Esophagus muscularis mucosa (tissue), 4 donors: ENCODE results near the gene ADCYAP1R1.

Source experiments
- EP300 ChIP-seq: sonication (generic); formaldehyde crosslinking; IDR thresholded peaks from one replicate; pipeline ENCODE4 v1.6.1; 2017; ENCODE audit warnings: antibody characterized with exemption
- POLR2A ChIP-seq: fragments of 450-650 bp; IDR thresholded peaks from one replicate; pipeline ENCODE4 v1.6.1; 2017; ENCODE audit warnings: antibody characterized with exemption, moderate library complexity, mild to moderate bottlenecking, low read depth
- TF ChIP-seq, protein P1 (sequence below), 3 experiments: fragments of 200-600 bp in 2 of 3; fragments of 450-650 bp in 1 of 3; sonication (generic) in 2 of 3; IDR thresholded peaks; one replicate each; pipeline ENCODE4 v1.5.1; 2017 to 2019; ENCODE audit warnings: antibody characterized with exemption in 3 of 3, mild to moderate bottlenecking in 2 of 3, moderate library complexity in 1 of 3

DNA sequence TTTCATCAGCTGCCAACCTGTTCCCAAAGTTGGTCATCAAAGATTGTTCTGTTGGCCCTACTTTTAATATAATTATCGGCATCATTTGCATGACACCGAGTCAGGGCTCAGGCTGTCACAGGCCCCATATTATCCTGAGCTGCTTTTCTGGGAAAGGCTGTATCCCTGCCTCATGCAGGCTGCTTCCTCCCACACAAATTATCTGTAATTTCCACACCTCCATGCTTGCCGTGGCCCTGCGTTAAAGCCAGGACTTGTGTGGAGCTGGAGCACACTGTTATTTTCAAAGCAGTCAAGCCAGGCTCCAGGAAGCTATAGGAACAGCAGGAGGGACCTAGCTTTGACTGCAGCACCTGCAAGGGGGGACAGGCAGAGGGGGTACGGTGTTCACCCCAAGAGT lies 5.4 kb upstream of the ADCYAP1R1 start:
- TF ChIP-seq, protein P1, sequence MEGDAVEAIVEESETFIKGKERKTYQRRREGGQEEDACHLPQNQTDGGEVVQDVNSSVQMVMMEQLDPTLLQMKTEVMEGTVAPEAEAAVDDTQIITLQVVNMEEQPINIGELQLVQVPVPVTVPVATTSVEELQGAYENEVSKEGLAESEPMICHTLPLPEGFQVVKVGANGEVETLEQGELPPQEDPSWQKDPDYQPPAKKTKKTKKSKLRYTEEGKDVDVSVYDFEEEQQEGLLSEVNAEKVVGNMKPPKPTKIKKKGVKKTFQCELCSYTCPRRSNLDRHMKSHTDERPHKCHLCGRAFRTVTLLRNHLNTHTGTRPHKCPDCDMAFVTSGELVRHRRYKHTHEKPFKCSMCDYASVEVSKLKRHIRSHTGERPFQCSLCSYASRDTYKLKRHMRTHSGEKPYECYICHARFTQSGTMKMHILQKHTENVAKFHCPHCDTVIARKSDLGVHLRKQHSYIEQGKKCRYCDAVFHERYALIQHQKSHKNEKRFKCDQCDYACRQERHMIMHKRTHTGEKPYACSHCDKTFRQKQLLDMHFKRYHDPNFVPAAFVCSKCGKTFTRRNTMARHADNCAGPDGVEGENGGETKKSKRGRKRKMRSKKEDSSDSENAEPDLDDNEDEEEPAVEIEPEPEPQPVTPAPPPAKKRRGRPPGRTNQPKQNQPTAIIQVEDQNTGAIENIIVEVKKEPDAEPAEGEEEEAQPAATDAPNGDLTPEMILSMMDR (IDR thresholded peaks at IDR 0.05), result no peak
- TF ChIP-seq POLR2A (no peak), EP300 (no peak)
